Stomach (tissue), 4 donors: ENCODE data around the gene SOCS3.

ENCODE experiments used
- POLR2A ChIP-seq, 4 donors: fragments of 450-650 bp; IDR thresholded peaks; one replicate each; pipeline ENCODE4 v1.6.1; 2016; ENCODE audit warnings: antibody characterized with exemption in 4 of 4, control low read depth in 2 of 4, mild to moderate bottlenecking in 1 of 4, moderate library complexity in 1 of 4
- POLR2AphosphoS5 ChIP-seq, 3 donors: sonication (generic); formaldehyde crosslinking; IDR thresholded peaks; one replicate each; pipeline ENCODE4 v1.6.1; 2016; ENCODE audit warnings: antibody characterized with exemption in 3 of 3
- TF ChIP-seq, protein P1 (sequence below), 7 experiments: fragments of 450-650 bp in 4 of 7; fragments of 200-600 bp in 3 of 7; sonication (generic) in 3 of 7; IDR thresholded peaks; one replicate each; pipeline ENCODE4 v1.5.1; 2016 to 2019; ENCODE audit warnings: antibody characterized with exemption in 7 of 7, control low read depth in 2 of 7, mild to moderate bottlenecking in 1 of 7

DNA sequence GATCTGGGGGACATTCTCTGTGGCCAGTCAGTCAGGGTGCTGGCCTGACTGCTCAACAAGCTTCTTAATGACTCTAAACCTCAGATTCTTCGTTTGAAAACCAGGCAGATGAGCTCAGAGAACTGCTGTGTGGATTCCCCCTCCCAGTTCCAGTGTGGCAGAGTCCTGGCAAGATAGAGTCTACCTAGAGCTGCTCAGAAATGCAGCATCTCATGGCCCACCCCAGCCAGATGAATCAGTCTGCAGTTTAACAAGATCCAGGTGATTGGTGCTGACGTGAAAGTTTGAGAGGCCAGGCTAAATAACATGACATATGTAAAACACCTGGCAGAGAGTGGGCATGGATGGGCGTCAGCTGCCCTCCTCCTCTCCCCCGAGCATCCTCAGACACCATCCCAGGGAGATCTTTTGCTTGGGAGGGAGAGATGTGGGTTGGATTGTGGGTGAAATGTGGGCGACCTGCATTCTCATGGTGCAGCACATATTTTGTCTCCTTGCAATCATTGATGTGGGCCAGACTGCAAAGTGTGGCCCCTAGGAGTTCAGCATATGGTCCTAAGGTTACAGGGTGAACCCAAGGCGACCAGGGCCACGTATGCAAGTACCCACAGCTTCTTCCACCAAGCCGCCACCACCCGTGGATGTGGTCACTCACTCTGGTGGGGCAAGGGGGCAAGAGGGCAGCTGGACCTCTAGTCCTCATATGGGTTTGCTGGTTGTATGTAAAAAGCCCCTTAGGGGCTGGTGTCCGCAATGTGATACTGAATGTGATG lies 19.5 kb downstream of the SOCS3 start:
- TF ChIP-seq POLR2AphosphoS5 (IDR thresholded peaks at IDR 0.05) (no peak), POLR2A (IDR thresholded peaks at IDR 0.05) (no peak)
- TF ChIP-seq, protein P1, sequence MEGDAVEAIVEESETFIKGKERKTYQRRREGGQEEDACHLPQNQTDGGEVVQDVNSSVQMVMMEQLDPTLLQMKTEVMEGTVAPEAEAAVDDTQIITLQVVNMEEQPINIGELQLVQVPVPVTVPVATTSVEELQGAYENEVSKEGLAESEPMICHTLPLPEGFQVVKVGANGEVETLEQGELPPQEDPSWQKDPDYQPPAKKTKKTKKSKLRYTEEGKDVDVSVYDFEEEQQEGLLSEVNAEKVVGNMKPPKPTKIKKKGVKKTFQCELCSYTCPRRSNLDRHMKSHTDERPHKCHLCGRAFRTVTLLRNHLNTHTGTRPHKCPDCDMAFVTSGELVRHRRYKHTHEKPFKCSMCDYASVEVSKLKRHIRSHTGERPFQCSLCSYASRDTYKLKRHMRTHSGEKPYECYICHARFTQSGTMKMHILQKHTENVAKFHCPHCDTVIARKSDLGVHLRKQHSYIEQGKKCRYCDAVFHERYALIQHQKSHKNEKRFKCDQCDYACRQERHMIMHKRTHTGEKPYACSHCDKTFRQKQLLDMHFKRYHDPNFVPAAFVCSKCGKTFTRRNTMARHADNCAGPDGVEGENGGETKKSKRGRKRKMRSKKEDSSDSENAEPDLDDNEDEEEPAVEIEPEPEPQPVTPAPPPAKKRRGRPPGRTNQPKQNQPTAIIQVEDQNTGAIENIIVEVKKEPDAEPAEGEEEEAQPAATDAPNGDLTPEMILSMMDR (IDR thresholded peaks at IDR 0.05), result no peak
